Testis (tissue), 3 donors: ENCODE results near the gene VPS13C. TPM values are rescaled to one million over a fixed set of nuclear protein-coding genes. Genes with fewer than 3 reads are reported as not detected.

ENCODE experiments used
- DNase-seq: peaks from one replicate; pipeline ENCODE4 v3.0.0-alpha.2; 2019
- H3K27ac ChIP-seq, 2 donors: fragments of 200-600 bp; sonication (generic); one replicate each; pipeline ENCODE4 v1.5.1; 2019
- H3K27me3 ChIP-seq: fragments of 200-600 bp; sonication (generic); one replicate; pipeline ENCODE4 v1.5.1; 2019
- H3K36me3 ChIP-seq: fragments of 200-600 bp; sonication (generic); one replicate; pipeline ENCODE4 v1.5.1; 2017; ENCODE audit warnings: low read depth; ENCODE audit errors: missing control alignments
- H3K4me1 ChIP-seq: fragments of 200-600 bp; sonication (generic); one replicate; pipeline ENCODE4 v1.5.1; 2019
- H3K4me3 ChIP-seq, 2 donors: fragments of 200-600 bp; sonication (generic); one replicate each; pipeline ENCODE4 v1.5.1; 2017 to 2019
- H3K9me3 ChIP-seq: fragments of 200-600 bp; sonication (generic); one replicate; pipeline ENCODE4 v1.5.1; 2017
- CTCF ChIP-seq, 3 experiments: fragments of 450-650 bp in 2 of 3; fragments of 200-600 bp in 1 of 3; sonication (generic) in 1 of 3; IDR thresholded peaks; one replicate each; pipeline ENCODE4 v1.5.1; 2016 to 2019; ENCODE audit warnings: antibody characterized with exemption in 3 of 3, mild to moderate bottlenecking in 2 of 3, moderate library complexity in 1 of 3
- POLR2A ChIP-seq: fragments of 450-650 bp; IDR thresholded peaks from one replicate; pipeline ENCODE4 v1.6.1; 2017; ENCODE audit warnings: antibody characterized with exemption, mild to moderate bottlenecking, moderate library complexity
- WGBS, 2 donors: methylation state at CpG; one replicate each; pipeline ENCODE4 v1.1.5; 2018; 5-methylcytosine and 5-hydroxymethylcytosine counted together
- intact Hi-C: fragments of 100-400 bp; cut with DNase I; formaldehyde crosslinking; loops from one replicate; pipeline ENCODE4 v1.15.1; 2023; ENCODE audit warnings: low total_unique reads
- polyA plus RNA-seq: library from polyadenylated mRNA; stranded (reverse); fragments of 350-450 nt; fragmentation: Illumina TruSeq; extraction: RNeasy Lipid Tissue Mini Kit (QIAGEN cat#74804); gene quantifications from one replicate; pipeline ENCODE4 v1.2.3, GENCODE V29; 2014; ENCODE audit warnings: low read depth, low replicate concordance; ENCODE audit not compliant: insufficient read depth
- total RNA-seq, 2 donors: library from RNA; depleted of rRNA; stranded (reverse); fragments of >200 nt; gene quantifications; one replicate each; pipeline ENCODE4 v1.2.3, GENCODE V29; 2016

Gene VPS13C
- total and polyA plus RNA-seq, 3 donors from 2014 or later = 21.3 to 89.1 (median 86.1) TPM

GRCh38 chr15:61946778-61947177, 113.5 kb downstream of the VPS13C start:
- no peaks in the 10 kb centered on the region for H3K9me3 ChIP-seq
- H3K4me1 ChIP-seq = no peaks in the 10 kb centered on the region
- no peaks in the 10 kb centered on the region for H3K27me3 ChIP-seq
- intact Hi-C loops = no loop called here
- H3K4me3 ChIP-seq = no peak overlapping the region
- H3K36me3 ChIP-seq = no peaks in the 10 kb centered on the region
- no peak for DNase-seq
- no peak overlapping the region for H3K27ac ChIP-seq
- TF ChIP-seq CTCF (IDR thresholded peaks at IDR 0.05) (no peak), POLR2A (no peak)

- DNase-seq = no peak
- no peaks in the 10 kb centered on the region for H3K9me3 ChIP-seq
- H3K27ac ChIP-seq = no peak overlapping the region
- no peak overlapping the region for H3K4me3 ChIP-seq
- no peaks in the 10 kb centered on the region for H3K4me1 ChIP-seq
- H3K27me3 ChIP-seq = no peaks in the 10 kb centered on the region
- intact Hi-C loops = no loop called here
- no peak for TF ChIP-seq CTCF (IDR thresholded peaks at IDR 0.05)
- H3K36me3 ChIP-seq = no peaks in the 10 kb centered on the region
- WGBS, 2 donors = 97 to 100% methylated on average over 2 of the region's 2 CpGs
These were observed 116.3 kb downstream of the VPS13C start for GRCh38 chr15:61943992-61944391.

DNA sequence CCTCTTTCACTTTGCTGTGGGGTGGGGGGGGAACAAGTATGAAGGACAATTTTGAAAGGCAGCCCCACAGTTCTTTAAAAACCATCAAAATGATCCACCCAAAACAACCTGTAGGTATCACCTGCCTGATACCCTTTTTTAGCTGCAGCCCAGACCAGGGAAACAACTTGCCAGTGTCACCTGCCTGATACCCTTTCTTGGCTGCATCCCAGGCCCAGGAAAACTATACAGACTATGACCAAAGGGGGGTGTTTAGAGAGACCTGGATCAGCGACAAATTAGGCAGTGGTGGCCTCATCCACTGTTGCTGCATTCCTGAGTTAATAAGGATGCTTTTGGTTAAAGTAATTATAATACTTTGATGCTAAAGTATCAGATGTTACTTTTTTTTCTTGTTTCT, 122.0 kb downstream of the VPS13C start:
- no peaks in the 10 kb centered on the region for H3K27me3 ChIP-seq
- no peak overlapping the region for H3K4me3 ChIP-seq
- no peak overlapping the region for H3K27ac ChIP-seq
- H3K4me1 ChIP-seq = no peaks in the 10 kb centered on the region
- no peaks in the 10 kb centered on the region for H3K9me3 ChIP-seq
- no peak for DNase-seq
- intact Hi-C loops = no loop called here
- H3K36me3 ChIP-seq = no peaks in the 10 kb centered on the region
- TF ChIP-seq CTCF (IDR thresholded peaks at IDR 0.05) = no peak
- no peak for TF ChIP-seq POLR2A
- 88 to 96% methylated on average over 1 of the region's 1 CpG for WGBS, 2 donors

DNA sequence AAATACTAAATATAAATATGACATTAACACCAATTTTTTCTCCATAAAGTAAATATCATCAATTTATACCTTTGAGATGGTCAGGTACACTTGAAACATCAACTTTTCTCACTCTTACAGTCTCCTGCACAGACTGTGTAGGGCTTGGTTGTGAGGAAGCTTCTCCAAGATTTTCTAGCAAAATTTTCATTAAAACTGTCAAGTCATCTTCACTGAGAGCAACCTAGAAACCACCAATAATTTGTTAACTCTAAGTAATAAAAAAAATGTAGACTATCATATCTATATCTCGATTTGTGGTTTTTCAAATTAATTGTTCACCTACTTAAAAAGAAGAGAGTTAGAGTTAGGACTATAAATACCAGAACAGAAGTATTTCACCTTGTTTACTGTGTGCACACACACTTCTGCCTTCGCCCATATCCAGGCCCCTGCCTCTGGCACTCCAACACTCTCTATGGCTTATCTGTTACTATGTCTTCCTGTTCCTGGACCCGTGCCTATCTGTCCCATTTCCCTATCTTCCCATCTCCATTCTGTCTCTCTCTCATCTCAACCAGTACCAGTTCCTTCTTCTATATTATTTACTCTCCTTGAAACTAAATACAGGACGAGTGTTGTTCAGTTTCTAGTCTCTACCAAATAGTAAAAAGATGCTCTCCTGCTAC, 123.6 kb downstream of the VPS13C start:
- Histone ChIP-seq H3K4me3 (no peak overlapping the region), H3K36me3 (no peaks in the 10 kb centered on the region), H3K4me1 (no peaks in the 10 kb centered on the region), H3K27me3 (no peaks in the 10 kb centered on the region), H3K27ac (no peak overlapping the region), H3K9me3 (no peaks in the 10 kb centered on the region)
- no peak for TF ChIP-seq CTCF (IDR thresholded peaks at IDR 0.05)
- no peak for TF ChIP-seq POLR2A
- no peak for DNase-seq
- 79 to 82% methylated on average over 4 of the region's 4 CpGs for whole genome bisulfite sequencing, 2 donors
- intact Hi-C loops = no loop called here

DNA sequence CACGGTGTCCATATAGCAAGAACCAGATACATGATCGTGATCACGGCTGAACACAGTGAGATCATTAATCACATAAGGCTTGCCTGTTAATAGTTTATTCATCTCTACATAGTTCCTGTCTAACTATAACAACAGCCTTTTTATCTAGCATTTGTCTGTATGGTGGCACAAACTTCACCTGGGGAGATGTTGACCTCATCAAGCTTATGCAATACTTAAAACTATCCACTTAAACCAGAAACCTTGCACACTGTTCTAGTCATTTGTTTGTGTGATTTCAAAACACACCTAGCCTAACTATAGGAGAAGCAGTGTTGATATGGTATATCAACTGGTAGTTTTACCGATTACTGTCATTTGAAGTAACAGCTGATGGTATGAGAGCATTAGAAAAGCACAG, 124.8 kb downstream of the VPS13C start:
- no peaks in the 10 kb centered on the region for H3K9me3 ChIP-seq
- no peak for DNase-seq
- H3K27me3 ChIP-seq = no peaks in the 10 kb centered on the region
- no peaks in the 10 kb centered on the region for H3K4me1 ChIP-seq
- WGBS, 2 donors = 95 to 99% methylated on average over 4 of the region's 4 CpGs
- no peak for TF ChIP-seq POLR2A
- TF ChIP-seq CTCF (IDR thresholded peaks at IDR 0.05) = no peak
- no peaks in the 10 kb centered on the region for H3K36me3 ChIP-seq
- H3K27ac ChIP-seq = no peak overlapping the region
- intact Hi-C loops = no loop called here
- no peak overlapping the region for H3K4me3 ChIP-seq
